Testis (tissue), 3 donors: ENCODE measurements around the gene FAM78A. TPM values are rescaled to one million over a fixed set of nuclear protein-coding genes. Genes with fewer than 3 reads are reported as not detected.

Experiments used
- DNase-seq: peaks from one replicate; pipeline ENCODE4 v3.0.0-alpha.2; 2019
- H3K27ac ChIP-seq, 2 donors: fragments of 200-600 bp; sonication (generic); one replicate each; pipeline ENCODE4 v1.5.1; 2019
- H3K27me3 ChIP-seq: fragments of 200-600 bp; sonication (generic); one replicate; pipeline ENCODE4 v1.5.1; 2019
- H3K36me3 ChIP-seq: fragments of 200-600 bp; sonication (generic); one replicate; pipeline ENCODE4 v1.5.1; 2017; ENCODE audit warnings: low read depth; ENCODE audit errors: missing control alignments
- H3K4me1 ChIP-seq: fragments of 200-600 bp; sonication (generic); one replicate; pipeline ENCODE4 v1.5.1; 2019
- H3K4me3 ChIP-seq, 2 donors: fragments of 200-600 bp; sonication (generic); one replicate each; pipeline ENCODE4 v1.5.1; 2017 to 2019
- H3K9me3 ChIP-seq: fragments of 200-600 bp; sonication (generic); one replicate; pipeline ENCODE4 v1.5.1; 2017
- CTCF ChIP-seq, 3 experiments: fragments of 450-650 bp in 2 of 3; fragments of 200-600 bp in 1 of 3; sonication (generic) in 1 of 3; IDR thresholded peaks; one replicate each; pipeline ENCODE4 v1.5.1; 2016 to 2019; ENCODE audit warnings: antibody characterized with exemption in 3 of 3, mild to moderate bottlenecking in 2 of 3, moderate library complexity in 1 of 3
- POLR2A ChIP-seq: fragments of 450-650 bp; IDR thresholded peaks from one replicate; pipeline ENCODE4 v1.6.1; 2017; ENCODE audit warnings: antibody characterized with exemption, mild to moderate bottlenecking, moderate library complexity
- WGBS, 2 donors: methylation state at CpG; one replicate each; pipeline ENCODE4 v1.1.5; 2018; 5-methylcytosine and 5-hydroxymethylcytosine counted together
- intact Hi-C: fragments of 100-400 bp; cut with DNase I; formaldehyde crosslinking; loops from one replicate; pipeline ENCODE4 v1.15.1; 2023; ENCODE audit warnings: low total_unique reads
- polyA plus RNA-seq: library from polyadenylated mRNA; stranded (reverse); fragments of 350-450 nt; fragmentation: Illumina TruSeq; extraction: RNeasy Lipid Tissue Mini Kit (QIAGEN cat#74804); gene quantifications from one replicate; pipeline ENCODE4 v1.2.3, GENCODE V29; 2014; ENCODE audit warnings: low read depth, low replicate concordance; ENCODE audit not compliant: insufficient read depth
- total RNA-seq, 2 donors: library from RNA; depleted of rRNA; stranded (reverse); fragments of >200 nt; gene quantifications; one replicate each; pipeline ENCODE4 v1.2.3, GENCODE V29; 2016

FAM78A gene
- total and polyA plus RNA-seq, 3 donors from 2014 or later, result 29.7 to 48.0 (median 30.8) TPM

- no peak overlapping the region for H3K27ac ChIP-seq
Observed at GRCh38 chr9:131319486-131319885, 43.2 kb upstream of the FAM78A start.

GRCh38 chr9:131318231-131319085 lies 42.1 kb upstream of the FAM78A start:
- Histone ChIP-seq H3K27ac (no peak overlapping the region), H3K36me3 (no peaks in the 10 kb centered on the region), H3K27me3 (no peaks in the 10 kb centered on the region), H3K9me3 (no peaks in the 10 kb centered on the region), H3K4me1 (no peaks in the 10 kb centered on the region), H3K4me3 (no peak overlapping the region)
- TF ChIP-seq POLR2A, result no peak
- TF ChIP-seq CTCF (IDR thresholded peaks at IDR 0.05), result no peak
- WGBS, 2 donors, result 68 to 72% methylated on average over 22 to 23 of the region's 23 CpGs
- no peak for DNase-seq
- intact Hi-C loops, result no loop called here

More at GRCh38 chr9:131319486-131319885, 43.2 kb upstream of the FAM78A start:
- no peak for TF ChIP-seq POLR2A
- TF ChIP-seq CTCF (IDR thresholded peaks at IDR 0.05), result no peak
- intact Hi-C loops, result no loop called here
- Histone ChIP-seq H3K27me3 (no peaks in the 10 kb centered on the region), H3K9me3 (no peaks in the 10 kb centered on the region), H3K36me3 (no peaks in the 10 kb centered on the region), H3K4me3 (no peak overlapping the region), H3K4me1 (no peaks in the 10 kb centered on the region)
- 49 to 63% methylated on average over 11 to 12 of the region's 12 CpGs for WGBS, 2 donors
- peak; percentile 34 for DNase-seq

GRCh38 chr9:131312822-131313770 lies 36.8 kb upstream of the FAM78A start:
- 83 to 88% methylated on average over 25 to 28 of the region's 28 CpGs for WGBS, 2 donors
- intact Hi-C loops, result no loop called here

GRCh38 chr9:131312246-131312645 lies 35.9 kb upstream of the FAM78A start:
- intact Hi-C loops, result no loop called here
- H3K27ac ChIP-seq, result no peak overlapping the region
- H3K27me3 ChIP-seq, result no peaks in the 10 kb centered on the region
- H3K9me3 ChIP-seq, result no peaks in the 10 kb centered on the region
- no peaks in the 10 kb centered on the region for H3K36me3 ChIP-seq
- TF ChIP-seq POLR2A, result no peak
- no peak for TF ChIP-seq CTCF (IDR thresholded peaks at IDR 0.05)
- DNase-seq, result no peak
- no peak overlapping the region for H3K4me3 ChIP-seq
- 93 to 94% methylated on average over 9 of the region's 9 CpGs for WGBS, 2 donors
- H3K4me1 ChIP-seq, result no peaks in the 10 kb centered on the region

More at GRCh38 chr9:131312822-131313770, 36.8 kb upstream of the FAM78A start:
- Histone ChIP-seq H3K4me3 (no peak overlapping the region), H3K36me3 (no peaks in the 10 kb centered on the region), H3K9me3 (no peaks in the 10 kb centered on the region), H3K4me1 (no peaks in the 10 kb centered on the region), H3K27me3 (no peaks in the 10 kb centered on the region), H3K27ac (no peak overlapping the region)
- TF ChIP-seq CTCF (IDR thresholded peaks at IDR 0.05), result no peak
- TF ChIP-seq POLR2A, result no peak
- DNase-seq, result no peak
